H1 (cell line): ENCODE measurements around the gene SGPP2. TPM values are rescaled to one million over a fixed set of nuclear protein-coding genes. Genes with fewer than 3 reads are reported as not detected.

Source experiments
- SIN3A ChIP-seq, 2 experiments: IDR thresholded peaks in 1 of 2; conservative IDR thresholded peaks in 1 of 2; 2 replicates each; pipeline ENCODE4 v1.6.1; 2011 to 2012; ENCODE audit warnings: low read length in 2 of 2, improper control_type of control experiment in 1 of 2, low read depth in 1 of 2, mild to moderate bottlenecking in 1 of 2
- polyA plus RNA-seq, 7 experiments: library from polyadenylated mRNA; depleted of rRNA in 3 of 7; stranded (reverse) in 5 of 7; unstranded in 2 of 7; fragments of >200 nt in 5 of 7; fragments of 200-250 nt in 2 of 7; gene quantifications; 1 replicate in 5 of 7; 2 replicates in 1 of 7; 4 replicates in 1 of 7; pipeline versions ENCODE4 v1.2.1 to v1.2.3, GENCODE V29; 2011 to 2013; ENCODE audit warnings: missing spikeins in 2 of 7, mixed read lengths in 2 of 7
- total RNA-seq: library from RNA; stranded (reverse); fragmentation: NEBNext Ultra II Directional; extraction: Animal tissue kit (Norgen Biotek cat#: 25700); gene quantifications from 2 replicates; pipeline ENCODE4 v1.2.1, GENCODE V29; 2021

The SGPP2 gene
- total and polyA plus RNA-seq, 2 of the 8 experiments (the other 6 are each of a cell fraction or from before 2014, with no cell fraction given), result 0.29 TPM; not detected in 1

DNA sequence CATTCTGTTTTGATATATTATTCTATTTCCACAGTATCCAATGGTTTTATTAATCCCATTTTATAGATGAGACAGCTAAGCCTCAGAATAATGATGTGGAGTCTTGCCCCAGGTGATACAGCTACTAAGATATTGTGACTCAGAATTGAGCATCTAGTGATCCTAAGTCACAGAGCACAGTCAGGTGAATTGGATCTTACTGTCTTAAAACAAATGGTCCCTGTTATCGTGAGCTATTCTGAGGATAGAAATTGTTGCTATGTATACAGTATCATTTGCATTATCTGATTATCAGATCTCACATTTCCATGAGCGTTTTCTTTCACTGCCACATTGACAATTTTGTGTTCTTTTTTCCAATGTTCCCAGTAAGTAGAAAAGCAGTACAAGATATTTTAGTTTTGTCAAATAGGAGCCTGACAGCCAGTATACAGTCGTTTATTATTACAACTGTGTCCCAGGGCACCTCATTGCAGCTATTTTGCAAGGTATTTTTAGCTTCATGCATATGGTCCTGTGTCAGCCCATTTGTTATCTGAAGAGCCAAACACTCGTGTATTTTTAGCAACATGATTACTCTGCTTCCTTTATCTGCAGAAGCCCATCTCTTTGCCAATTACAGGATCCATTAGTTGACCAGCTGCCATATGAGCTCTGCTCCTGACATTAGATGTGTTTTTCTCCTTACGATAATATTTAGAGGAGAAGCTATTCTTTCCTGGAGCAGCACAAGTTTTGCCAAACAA is 25.1 kb upstream of the SGPP2 start (continued):
- no peak for TF ChIP-seq SIN3A (conservative IDR thresholded peaks at IDR 0.05 in 1 of 2, IDR thresholded peaks at IDR 0.05 in 1 of 2; ENCODE audit: low read depth in 1 of 2, low read length in 2 of 2)
- TF ChIP-seq, all 59 proteins: peak for 0
